Upper lobe of right lung (tissue), 1 donor: ENCODE results near the gene PKDCC. TPM values are rescaled to one million over a fixed set of nuclear protein-coding genes. Genes with fewer than 3 reads are reported as not detected.

ENCODE experiments used
- ATAC-seq: fragments of 200-7000 bp; cut with Tn5 transposase; one replicate; pipeline ENCODE4 v1.9.1; 2020; ENCODE audit warnings: mild to moderate bottlenecking, moderate library complexity
- DNase-seq: peaks from one replicate; pipeline ENCODE4 v3.0.0-alpha.2; 2020
- H3K27ac ChIP-seq: fragments of 200-600 bp; one replicate; pipeline ENCODE4 v1.8.0; 2022
- H3K27me3 ChIP-seq: fragments of 200-600 bp; one replicate; pipeline ENCODE4 v1.8.0; 2022; ENCODE audit warnings: mild to moderate bottlenecking
- H3K36me3 ChIP-seq: fragments of 200-600 bp; one replicate; pipeline ENCODE4 v1.8.0; 2022
- H3K4me1 ChIP-seq: fragments of 200-600 bp; one replicate; pipeline ENCODE4 v1.8.0; 2022
- H3K4me3 ChIP-seq: fragments of 200-600 bp; one replicate; pipeline ENCODE4 v1.8.0; 2022; ENCODE audit warnings: mild to moderate bottlenecking
- H3K9me3 ChIP-seq: fragments of 200-600 bp; one replicate; pipeline ENCODE4 v1.8.0; 2022
- CTCF ChIP-seq: fragments of 200-600 bp; IDR thresholded peaks from one replicate; pipeline ENCODE4 v1.8.0; 2022; ENCODE audit warnings: antibody characterized with exemption
- intact Hi-C: fragments of 100-400 bp; cut with DNase I; formaldehyde crosslinking; loops from one replicate; pipeline ENCODE4 v1.11.0; 2022
- total RNA-seq: library from RNA; stranded (reverse); fragmentation: NEBNext Ultra II Directional; extraction: Animal tissue kit (Norgen Biotek cat#: 25700); gene quantifications from one replicate; pipeline ENCODE4 v1.2.1, GENCODE V29; 2021
- donor health status: DM: no; HTN: yes; CAD: no; lungs with severe emphysema.

The PKDCC gene
- total RNA-seq, 1 donor from 2014 or later = 65.5 TPM

DNA sequence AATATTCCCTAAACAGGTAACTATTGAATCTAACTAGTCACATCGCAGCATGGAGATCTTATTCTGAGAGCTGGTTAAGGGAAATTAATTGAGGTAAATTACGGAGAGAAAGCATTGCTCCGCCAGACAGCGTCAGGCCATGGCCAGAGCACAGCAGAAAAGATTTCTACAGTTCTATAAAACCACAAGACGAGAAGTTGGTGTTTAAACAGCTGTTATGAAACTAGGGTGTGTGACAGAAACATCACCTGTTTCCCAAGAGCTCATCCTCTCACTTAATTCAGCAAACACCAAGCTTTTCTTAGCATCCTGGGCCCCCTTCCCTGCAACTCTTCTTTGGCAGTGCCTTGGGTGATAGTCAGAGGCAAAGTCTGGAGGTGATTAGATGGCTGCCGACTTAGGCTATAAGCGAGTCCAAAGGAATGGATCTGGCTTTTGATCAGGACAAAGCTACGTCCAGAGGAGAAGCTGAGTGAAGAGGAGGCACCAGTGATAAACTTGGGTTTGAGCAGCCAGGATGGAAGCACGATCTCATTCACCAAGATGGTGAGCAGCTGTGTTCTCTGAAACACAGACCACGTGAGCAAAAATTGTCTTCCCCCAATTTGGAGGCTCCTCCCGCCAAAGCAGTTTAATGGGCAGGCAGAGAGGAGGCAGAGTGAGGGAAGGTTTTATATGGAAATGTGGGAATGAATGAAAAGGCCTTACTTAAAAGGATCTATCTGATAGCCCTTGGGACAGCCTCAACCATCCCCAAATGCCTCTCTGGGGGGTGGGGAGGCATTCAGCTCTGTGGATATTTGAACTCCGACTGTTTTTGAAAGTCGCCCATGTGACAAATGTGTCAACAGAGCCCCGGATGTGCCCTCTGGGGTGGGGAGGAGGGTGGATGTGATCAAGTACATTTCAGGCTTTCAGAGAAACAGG, 57.8 kb downstream of the PKDCC start:
- intact Hi-C loops = no loop called here
- H3K4me3 ChIP-seq = no peak overlapping the region
- H3K27me3 ChIP-seq = no peaks in the 10 kb centered on the region
- no peaks in the 10 kb centered on the region for H3K9me3 ChIP-seq
- H3K36me3 ChIP-seq = no peaks in the 10 kb centered on the region
- ATAC-seq (peak; percentile 54), DNase-seq (peak; percentile 81)
- H3K4me1 ChIP-seq = peaks cover 49% of the 10 kb centered on the region
- peak overlapping the region; percentile 74 for H3K27ac ChIP-seq
- no peak for TF ChIP-seq CTCF

GRCh38 chr2:42106257-42106816, 58.5 kb downstream of the PKDCC start:
- H3K4me3 ChIP-seq = peak overlapping the region; percentile 6
- H3K4me1 ChIP-seq = peaks cover 53% of the 10 kb centered on the region
- ATAC-seq = no peak
- H3K27me3 ChIP-seq = no peaks in the 10 kb centered on the region
- no peak for DNase-seq
- no peaks in the 10 kb centered on the region for H3K36me3 ChIP-seq
- peak overlapping the region; percentile 74 for H3K27ac ChIP-seq
- no peak for TF ChIP-seq CTCF
- intact Hi-C loops = no loop called here
- no peaks in the 10 kb centered on the region for H3K9me3 ChIP-seq

DNA sequence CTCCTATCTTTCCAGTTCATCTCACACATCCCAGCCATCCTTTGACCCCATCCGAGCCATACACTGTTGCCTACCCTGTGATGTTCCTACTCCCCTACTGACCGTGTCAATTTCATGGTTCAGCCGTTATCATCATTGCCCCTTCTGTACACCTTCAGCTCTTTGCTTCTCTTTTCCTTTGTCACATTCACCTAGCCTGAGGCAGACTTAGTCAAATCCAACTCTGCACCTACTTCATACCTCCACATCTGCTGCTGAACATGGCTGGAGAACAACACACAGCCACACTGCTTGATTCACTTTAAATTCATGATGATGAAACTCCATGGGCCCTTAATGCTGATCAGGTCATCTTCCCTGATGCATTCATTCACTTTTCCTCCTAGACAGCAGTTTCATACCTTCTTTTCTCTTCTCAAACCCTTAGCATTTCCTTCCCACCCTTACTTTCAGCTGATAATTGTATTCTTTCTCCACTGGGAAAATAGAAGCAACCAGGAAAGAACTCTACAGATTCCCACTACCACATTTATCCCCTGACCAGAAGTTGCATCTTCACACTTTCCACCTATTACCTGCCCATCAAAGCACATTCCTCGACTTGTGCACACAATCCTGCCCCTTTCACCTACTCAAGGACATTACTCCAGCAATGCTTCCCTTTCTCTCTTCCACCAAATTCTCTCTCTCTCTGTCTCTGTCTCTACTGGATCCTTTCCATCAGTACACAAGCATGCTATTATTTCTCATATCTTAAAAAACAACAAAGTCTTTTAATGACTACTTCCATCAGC, 59.6 kb downstream of the PKDCC start:
- Histone ChIP-seq H3K36me3 (no peaks in the 10 kb centered on the region), H3K27ac (no peak overlapping the region), H3K9me3 (no peaks in the 10 kb centered on the region), H3K4me3 (no peak overlapping the region), H3K27me3 (no peaks in the 10 kb centered on the region), H3K4me1 (peaks cover 45% of the 10 kb centered on the region)
- no peak for ATAC-seq
- DNase-seq = no peak
- intact Hi-C loops = no loop called here
- TF ChIP-seq CTCF = no peak

Other genes starting within 250 kb of the PKDCC start
- gene EML4, start 121.3 kb downstream of the PKDCC start, total RNA-seq = 83.0 TPM